Caco-2 (cell line): ENCODE results near the gene FBN2. TPM values are rescaled to one million over a fixed set of nuclear protein-coding genes. Genes with fewer than 3 reads are reported as not detected.
A peak's percentile ranks its signal among the peaks of the same experiment; 100 is the strongest.

ENCODE experiments used
- BruUV-seq: library from RNA; stranded (reverse); fragments of 400-500 nt; replicated peaks from 2 replicates; lab custom pipeline; 2021; lab: Mats Ljungman, UMichigan
- CTCF ChIA-PET: fragments of 300-600 bp; sonication (Branson Sonifier 250); formaldehyde crosslinking; loops from one replicate; lab custom pipeline; 2022; ENCODE audit warnings: antibody characterized with exemption; lab: Charles Lee
- POLR2A ChIA-PET: fragments of 300-600 bp; sonication (Branson Sonifier 250); formaldehyde crosslinking; loops from one replicate; lab custom pipeline; 2022; ENCODE audit warnings: antibody characterized with exemption; lab: Charles Lee
- DNase-seq, 2 experiments: peaks; one replicate each; pipeline versions ENCODE4 v3.0.0 to v3.0.0-alpha.2; 2020 to 2022
- H3K27me3 ChIP-seq: replicated peaks from 2 replicates; pipeline ENCODE4 v1.6.0; 2011; ENCODE audit warnings: low read length; ENCODE audit not compliant: control insufficient read depth, insufficient read depth
- H3K36me3 ChIP-seq: 2 replicates; pipeline ENCODE4 v1.5.1; 2011; ENCODE audit warnings: low read length; ENCODE audit not compliant: control insufficient read depth, insufficient read depth
- H3K4me1 ChIP-seq: fragments of 250-450 bp; sonication (Bioruptor Pico); 2 replicates; pipeline ENCODE4 v1.5.1; 2020; ENCODE audit warnings: mild to moderate bottlenecking
- H3K4me3 ChIP-seq: 2 replicates; pipeline ENCODE4 v1.5.1; 2011; ENCODE audit warnings: low read depth, mild to moderate bottlenecking, control low read depth, low read length
- H3K9me3 ChIP-seq: fragments of 250-450 bp; sonication (Bioruptor Pico); 2 replicates; pipeline ENCODE4 v1.5.1; 2020; ENCODE audit warnings: mild to moderate bottlenecking, moderate library complexity
- H3K27ac Mint-ChIP-seq: one replicate; pipeline ENCODE4 v1.8.0; 2022; ENCODE audit warnings: mixed read lengths; ENCODE audit not compliant: unreplicated experiment
- H3K27me3 Mint-ChIP-seq: one replicate; pipeline ENCODE4 v1.8.0; 2022; ENCODE audit warnings: mixed read lengths; ENCODE audit not compliant: insufficient read depth, unreplicated experiment
- H3K36me3 Mint-ChIP-seq: one replicate; pipeline ENCODE4 v1.8.0; 2022; ENCODE audit warnings: mild to moderate bottlenecking, mixed read lengths; ENCODE audit not compliant: insufficient read depth, unreplicated experiment
- H3K4me1 Mint-ChIP-seq: one replicate; pipeline ENCODE4 v1.8.0; 2022; ENCODE audit warnings: low read depth, mixed read lengths; ENCODE audit not compliant: unreplicated experiment
- H3K4me3 Mint-ChIP-seq: one replicate; pipeline ENCODE4 v1.8.0; 2022; ENCODE audit warnings: mild to moderate bottlenecking, moderate library complexity, mixed read lengths; ENCODE audit not compliant: unreplicated experiment
- H3K9me3 Mint-ChIP-seq: one replicate; pipeline ENCODE4 v1.8.0; 2022; ENCODE audit warnings: mixed read lengths; ENCODE audit not compliant: unreplicated experiment
- intact Hi-C: fragments of 100-400 bp; cut with micrococcal nuclease; formaldehyde crosslinking; loops from one replicate; pipeline ENCODE4 v1.10.0; 2022; ENCODE audit not compliant: unreplicated experiment
- total RNA-seq: library from RNA; stranded (reverse); gene quantifications from 2 replicates; pipeline ENCODE4 v1.2.3, GENCODE V29; 2022
- TF ChIP-seq, protein P1 (sequence below), 2 experiments: fragments of 200-600 bp in 1 of 2; IDR thresholded peaks; 1 replicate in 1 of 2; 2 replicates in 1 of 2; pipeline versions ENCODE4 v1.5.1 to v1.8.0; 2011 to 2022; ENCODE audit warnings: antibody characterized with exemption in 1 of 2, control low read depth in 1 of 2, inconsistent platforms in 1 of 2, low read depth in 1 of 2, low read length in 1 of 2, mild to moderate bottlenecking in 1 of 2, moderate library complexity in 1 of 2; ENCODE audit not compliant: insufficient read depth in 1 of 2, severe bottlenecking in 1 of 2, unreplicated experiment in 1 of 2

The FBN2 gene
- total RNA-seq, 1 experiment from 2014 or later: 0.09 TPM

DNA sequence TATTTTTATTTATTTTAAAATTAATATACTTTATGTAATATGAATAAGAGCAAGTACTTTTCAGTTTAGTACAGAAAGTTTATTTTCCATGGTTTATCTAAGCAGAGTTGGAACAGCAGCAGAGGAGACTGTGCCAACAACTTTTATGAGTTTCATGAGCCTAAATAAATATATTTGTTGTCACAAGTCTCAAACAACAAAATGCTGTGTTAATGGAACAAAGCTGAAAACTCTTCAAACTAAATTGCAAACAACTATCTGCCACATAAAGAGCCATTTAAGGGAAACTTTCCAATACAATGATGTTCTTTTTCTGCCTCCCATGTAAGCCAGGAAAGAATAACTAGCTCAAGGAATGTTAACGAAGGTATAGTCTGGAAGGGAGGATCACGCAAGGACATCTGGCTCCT is 96.1 kb downstream of the FBN2 start:
- Histone ChIP-seq H3K36me3 (no peaks in the 10 kb centered on the region), H3K4me1 (peaks cover 6% of the 10 kb centered on the region; the same call in 1 of the 2 replicates), H3K4me3 (no peak overlapping the region), H3K27me3 (no peaks in the 10 kb centered on the region), H3K9me3 (no peaks in the 10 kb centered on the region)
- intact Hi-C loops: no loop called here
- Mint-ChIP-seq H3K36me3 (no peaks in the 10 kb centered on the region), H3K9me3 (no peaks in the 10 kb centered on the region), H3K27me3 (no peaks in the 10 kb centered on the region), H3K27ac (no peak overlapping the region), H3K4me3 (no peak overlapping the region), H3K4me1 (peaks cover 3% of the 10 kb centered on the region)
- DNase-seq: no peak
- CTCF ChIA-PET: no interaction called here
- TF ChIP-seq, protein P1, sequence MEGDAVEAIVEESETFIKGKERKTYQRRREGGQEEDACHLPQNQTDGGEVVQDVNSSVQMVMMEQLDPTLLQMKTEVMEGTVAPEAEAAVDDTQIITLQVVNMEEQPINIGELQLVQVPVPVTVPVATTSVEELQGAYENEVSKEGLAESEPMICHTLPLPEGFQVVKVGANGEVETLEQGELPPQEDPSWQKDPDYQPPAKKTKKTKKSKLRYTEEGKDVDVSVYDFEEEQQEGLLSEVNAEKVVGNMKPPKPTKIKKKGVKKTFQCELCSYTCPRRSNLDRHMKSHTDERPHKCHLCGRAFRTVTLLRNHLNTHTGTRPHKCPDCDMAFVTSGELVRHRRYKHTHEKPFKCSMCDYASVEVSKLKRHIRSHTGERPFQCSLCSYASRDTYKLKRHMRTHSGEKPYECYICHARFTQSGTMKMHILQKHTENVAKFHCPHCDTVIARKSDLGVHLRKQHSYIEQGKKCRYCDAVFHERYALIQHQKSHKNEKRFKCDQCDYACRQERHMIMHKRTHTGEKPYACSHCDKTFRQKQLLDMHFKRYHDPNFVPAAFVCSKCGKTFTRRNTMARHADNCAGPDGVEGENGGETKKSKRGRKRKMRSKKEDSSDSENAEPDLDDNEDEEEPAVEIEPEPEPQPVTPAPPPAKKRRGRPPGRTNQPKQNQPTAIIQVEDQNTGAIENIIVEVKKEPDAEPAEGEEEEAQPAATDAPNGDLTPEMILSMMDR (IDR thresholded peaks at IDR 0.05; ENCODE audit: insufficient read depth in 1 of 2, low read depth in 1 of 2, low read length in 1 of 2, severe bottlenecking in 1 of 2, unreplicated experiment in 1 of 2): no peak
- no TSS peak for BruUV-seq
- POLR2A ChIA-PET: no interaction called here

DNA sequence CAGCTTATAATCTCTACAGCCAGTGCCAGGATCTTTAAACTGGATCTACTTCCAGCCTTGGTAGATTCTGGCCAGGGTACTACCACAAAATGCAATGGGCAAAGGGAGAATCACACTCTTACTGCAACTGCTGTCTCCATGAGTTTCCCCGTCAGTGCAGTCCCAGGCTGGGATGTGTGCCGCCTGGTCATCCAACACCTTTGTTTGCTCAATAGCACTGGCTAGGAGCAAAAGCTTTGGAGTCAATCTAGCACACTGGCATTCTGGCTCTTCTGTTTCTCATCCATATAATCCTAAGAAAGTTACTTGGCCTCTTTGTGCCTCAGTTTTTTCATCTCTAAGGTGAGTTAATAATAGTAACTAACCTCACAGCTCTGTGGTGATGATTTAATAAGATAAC is 96.9 kb downstream of the FBN2 start:
- no peak for DNase-seq
- H3K27me3 ChIP-seq: no peaks in the 10 kb centered on the region
- H3K4me1 Mint-ChIP-seq: peaks cover 11% of the 10 kb centered on the region
- H3K4me1 ChIP-seq: peaks cover 10% of the 10 kb centered on the region; the same call in 1 of the 2 replicates
- CTCF ChIA-PET: no interaction called here
- intact Hi-C loops: no loop called here
- no TSS peak for BruUV-seq
- TF ChIP-seq, protein P1 (IDR thresholded peaks at IDR 0.05; ENCODE audit: insufficient read depth in 1 of 2, low read depth in 1 of 2, low read length in 1 of 2, severe bottlenecking in 1 of 2, unreplicated experiment in 1 of 2): no peak
- H3K4me3 Mint-ChIP-seq: no peak overlapping the region
- no peaks in the 10 kb centered on the region for H3K36me3 Mint-ChIP-seq
- H3K4me3 ChIP-seq: no peak overlapping the region
- no peaks in the 10 kb centered on the region for H3K9me3 ChIP-seq
- H3K27me3 Mint-ChIP-seq: no peaks in the 10 kb centered on the region
- POLR2A ChIA-PET: no interaction called here
- no peak overlapping the region for H3K27ac Mint-ChIP-seq
- no peaks in the 10 kb centered on the region for H3K9me3 Mint-ChIP-seq
- no peaks in the 10 kb centered on the region for H3K36me3 ChIP-seq

DNA sequence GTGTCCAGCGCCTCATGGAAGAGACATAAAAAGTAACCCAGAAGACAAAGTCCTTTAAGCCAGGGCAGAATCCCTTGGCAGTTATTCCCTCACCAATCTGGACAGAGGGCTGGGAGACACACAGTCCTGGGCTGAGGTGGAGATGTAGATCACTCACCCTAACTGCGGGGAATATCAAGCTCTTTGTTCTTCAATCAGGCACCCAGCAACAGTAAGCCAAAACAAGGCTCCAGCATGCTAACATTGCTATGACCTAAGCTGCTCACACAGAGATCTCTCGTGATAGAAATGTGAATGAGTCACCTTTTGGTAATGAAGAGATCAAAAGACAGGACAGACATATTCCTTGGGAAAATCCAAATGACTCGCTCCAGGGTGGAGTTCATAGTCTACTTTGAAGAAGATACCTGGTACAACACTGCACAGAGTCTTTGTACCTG is 101.3 kb downstream of the FBN2 start:
- ChIA-PET POLR2A (interaction anchor here (0.6 kb wide), 1 partner anchor 226 kb away, joined by 5 read pairs; no protein-coding TSS in a partner anchor), CTCF (interaction anchor here (0.6 kb wide), 1 partner anchor 222 kb away, joined by 3 read pairs; no protein-coding TSS in a partner anchor)
- H3K9me3 Mint-ChIP-seq: no peaks in the 10 kb centered on the region
- intact Hi-C loops: no loop called here
- Histone ChIP-seq H3K27me3 (no peaks in the 10 kb centered on the region), H3K36me3 (no peaks in the 10 kb centered on the region), H3K9me3 (no peaks in the 10 kb centered on the region), H3K4me3 (no peak overlapping the region), H3K4me1 (peaks cover 10% of the 10 kb centered on the region; the same call in 1 of the 2 replicates)
- no peaks in the 10 kb centered on the region for H3K27me3 Mint-ChIP-seq
- H3K4me3 Mint-ChIP-seq: peak overlapping the region; percentile 10
- no TSS peak for BruUV-seq
- no peaks in the 10 kb centered on the region for H3K36me3 Mint-ChIP-seq
- peak overlapping the region; percentile 68 for H3K27ac Mint-ChIP-seq
- TF ChIP-seq, protein P1 (IDR thresholded peaks at IDR 0.05; ENCODE audit: insufficient read depth in 1 of 2, low read depth in 1 of 2, low read length in 1 of 2, severe bottlenecking in 1 of 2, unreplicated experiment in 1 of 2): no peak
- peaks cover 11% of the 10 kb centered on the region for H3K4me1 Mint-ChIP-seq
- DNase-seq: peak in 1 of 2 experiments; percentile 25
